Right hindlimb (tissue), 1 donor: Measurements from ENCODE around the gene BAG2.

Experiments used
- DNase-seq: peaks from one replicate; pipeline ENCODE4 v3.0.0-alpha.2; 2018

BAG2 gene

DNA sequence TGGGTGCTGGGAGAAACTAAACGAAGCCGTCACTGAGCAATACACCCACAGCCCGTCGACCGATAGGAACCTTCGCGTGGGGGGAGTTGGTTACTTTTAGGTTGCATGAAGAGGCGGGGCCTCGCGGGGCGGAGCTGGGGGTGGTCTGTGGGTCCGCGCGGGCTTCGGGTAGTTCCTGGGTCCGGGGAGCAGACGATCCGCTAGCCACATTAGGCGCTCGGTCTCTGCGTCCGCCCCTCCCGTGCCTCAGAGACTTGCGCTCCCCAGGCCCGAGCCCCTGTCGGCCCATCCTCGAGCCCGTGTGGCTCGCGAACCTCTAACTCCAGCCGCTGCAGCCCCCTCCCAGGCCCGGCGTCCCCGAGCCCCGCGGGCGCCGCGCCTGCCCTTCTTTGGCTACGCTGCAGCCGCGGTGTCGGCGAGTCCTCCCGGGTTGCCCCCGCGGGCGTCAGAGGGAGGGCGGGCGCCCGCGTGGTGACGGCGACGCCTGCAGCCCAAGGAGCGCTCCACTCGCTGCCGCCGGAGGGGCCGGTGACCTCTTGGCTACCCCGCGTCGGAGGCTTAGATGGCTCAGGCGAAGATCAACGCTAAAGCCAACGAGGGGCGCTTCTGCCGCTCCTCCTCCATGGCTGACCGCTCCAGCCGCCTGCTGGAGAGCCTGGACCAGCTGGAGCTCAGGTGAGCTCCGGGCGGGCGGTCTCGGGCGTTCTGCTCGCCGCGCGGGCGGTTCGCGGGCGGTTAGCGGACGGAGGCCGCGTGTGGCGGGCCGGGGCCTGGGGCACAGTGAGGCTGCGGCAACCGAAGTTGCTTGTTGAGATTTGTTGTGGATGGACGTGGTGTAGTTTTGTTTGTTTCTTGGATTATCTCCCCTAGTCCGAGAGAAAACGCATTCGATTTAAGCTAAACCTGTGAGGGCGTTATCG lies at the start of gene BAG2:
TSS of gene BAG2 (plus strand) at position 191 of the 920 bp plus-strand sequence. CDS start at position 563, 372 bp downstream.
- peak; percentile 92 for DNase-seq

DNA sequence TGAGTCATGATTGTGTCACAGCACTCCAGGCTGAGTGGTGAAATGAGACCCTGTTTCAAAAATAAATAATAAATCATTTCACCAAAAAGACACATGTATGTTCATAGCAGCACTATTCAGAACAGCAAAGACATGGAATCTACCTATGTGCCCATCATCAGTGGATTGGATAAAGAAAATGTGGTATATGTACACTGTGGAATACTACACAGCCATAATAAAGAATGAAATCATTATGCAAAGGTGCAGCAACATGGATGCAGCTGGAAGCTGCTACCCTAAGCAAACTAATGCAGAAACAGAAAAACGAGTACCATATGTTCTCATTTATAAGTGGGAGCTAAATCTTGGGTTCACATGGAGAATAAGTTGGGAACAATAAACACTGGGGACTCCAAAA lies 49.0 kb upstream of the BAG2 start:
- DNase-seq = no peak

DNA sequence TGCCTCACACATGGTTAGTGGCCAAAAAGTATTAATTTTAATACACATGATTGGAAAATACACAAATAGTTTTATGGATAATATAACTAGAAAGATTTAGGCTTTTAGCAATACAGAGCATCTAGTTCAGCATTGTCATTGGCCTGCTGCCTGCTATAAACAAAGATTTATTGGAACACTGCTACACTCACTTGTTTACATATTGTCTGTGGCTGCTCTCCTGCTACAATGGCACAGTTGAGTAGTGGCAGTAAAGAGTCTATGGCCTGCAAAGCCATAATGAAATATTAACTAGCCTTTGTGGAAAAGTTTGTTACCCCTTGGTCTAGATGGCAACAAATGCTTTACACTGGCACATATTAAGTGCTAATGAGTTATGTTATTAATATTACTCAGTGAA lies 44.4 kb upstream of the BAG2 start:
- DNase-seq = no peak

DNA sequence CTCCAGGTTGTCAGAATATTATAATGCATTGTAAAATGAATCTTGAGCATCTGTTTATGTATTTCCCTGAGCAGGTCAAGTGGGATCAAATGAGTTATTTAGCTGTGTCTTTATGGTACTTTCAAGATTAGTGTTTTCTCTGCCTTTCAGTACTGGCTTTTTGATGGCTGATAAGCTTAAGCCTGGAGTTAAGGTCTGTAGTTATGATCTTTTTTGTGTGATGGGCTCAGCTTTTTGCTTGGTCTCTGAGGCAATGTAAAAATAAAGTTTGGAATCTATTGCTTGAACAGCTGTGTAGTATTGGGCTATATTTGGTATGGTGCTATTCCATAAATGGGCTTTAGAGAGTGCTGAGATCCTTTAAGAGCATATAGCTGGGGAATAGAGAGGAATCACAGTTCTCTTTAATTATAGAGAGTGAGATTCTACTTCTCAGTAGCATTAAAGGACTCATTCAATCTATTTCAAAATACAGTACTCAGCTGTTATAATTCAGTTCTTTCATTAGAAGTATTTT lies 41.4 kb upstream of the BAG2 start:
- no peak for DNase-seq

DNA sequence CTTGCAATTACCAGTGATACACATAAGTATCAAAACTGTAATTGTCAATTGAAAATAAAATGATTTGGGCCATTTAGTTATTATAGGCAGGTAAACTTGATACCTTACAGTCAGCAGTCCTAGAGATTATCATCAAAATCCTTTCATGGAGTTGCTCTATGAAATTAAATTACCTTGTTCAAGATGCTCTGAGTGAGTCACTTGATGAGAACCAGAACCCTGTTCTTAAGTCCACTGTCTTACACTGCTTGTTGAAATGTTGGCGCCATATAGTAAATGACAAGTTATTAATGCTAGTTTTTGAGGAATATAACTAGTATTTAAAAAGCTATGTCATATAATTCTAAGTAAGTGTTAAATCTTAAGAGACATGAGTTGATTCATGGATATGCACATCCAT lies 37.2 kb upstream of the BAG2 start:
- no peak for DNase-seq

DNA sequence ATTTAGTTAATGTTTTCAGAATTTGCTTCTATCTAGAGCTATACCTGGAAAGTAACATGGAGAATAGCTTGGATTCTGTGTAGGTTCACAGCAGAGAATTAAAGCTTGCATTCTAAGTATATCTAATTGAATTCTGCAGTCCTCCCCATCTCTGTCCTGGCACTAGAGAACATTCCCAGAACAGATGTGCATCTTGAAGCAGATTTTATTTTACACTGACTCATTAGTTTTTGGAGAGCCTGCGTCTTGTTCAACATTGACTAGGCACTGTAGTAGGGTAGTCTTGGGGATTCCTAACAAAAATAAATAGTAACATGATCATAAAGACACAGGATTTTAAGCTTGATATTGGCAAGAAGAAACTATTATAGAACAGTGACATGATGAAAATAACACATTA lies 36.2 kb upstream of the BAG2 start:
- no peak for DNase-seq

DNA sequence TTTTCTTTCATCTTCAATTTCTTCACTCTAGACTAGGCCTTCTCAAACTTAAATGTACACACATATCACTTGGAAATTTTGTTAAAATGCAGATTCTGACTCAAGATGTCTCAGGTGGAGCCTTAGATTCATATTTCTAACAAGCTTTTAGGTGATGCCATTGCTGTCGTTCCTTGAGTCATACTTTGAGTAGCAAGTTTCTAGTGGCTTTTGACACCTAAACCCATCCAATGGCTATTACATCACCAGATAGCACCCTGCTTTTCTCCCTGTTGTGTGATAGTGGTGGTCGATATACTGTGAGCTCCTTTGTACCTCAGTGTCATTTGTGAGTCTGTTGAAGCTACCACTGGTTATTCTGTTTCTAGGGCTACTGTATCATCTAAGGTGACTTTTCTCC lies 34.8 kb upstream of the BAG2 start:
- DNase-seq = no peak

DNA sequence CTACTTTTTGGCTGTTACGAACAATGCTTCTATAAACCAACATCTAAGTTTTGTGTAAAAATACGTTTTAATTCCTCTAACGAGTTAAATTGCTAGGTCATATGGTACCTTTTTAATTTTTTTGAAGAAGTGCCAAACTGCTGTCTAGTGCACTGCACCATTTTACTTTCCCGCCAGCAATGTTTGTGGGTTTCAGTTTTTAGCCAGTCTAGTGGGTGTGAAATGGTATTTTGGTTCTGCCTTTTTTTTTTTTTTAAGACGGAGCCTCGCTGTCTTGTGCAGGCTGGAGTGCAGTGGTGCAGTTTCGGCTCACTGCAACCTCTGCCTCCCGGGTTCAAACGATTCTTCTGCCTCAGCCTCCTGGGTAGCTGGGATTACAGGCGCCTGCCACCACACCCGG lies 34.1 kb upstream of the BAG2 start:
- no peak for DNase-seq

DNA sequence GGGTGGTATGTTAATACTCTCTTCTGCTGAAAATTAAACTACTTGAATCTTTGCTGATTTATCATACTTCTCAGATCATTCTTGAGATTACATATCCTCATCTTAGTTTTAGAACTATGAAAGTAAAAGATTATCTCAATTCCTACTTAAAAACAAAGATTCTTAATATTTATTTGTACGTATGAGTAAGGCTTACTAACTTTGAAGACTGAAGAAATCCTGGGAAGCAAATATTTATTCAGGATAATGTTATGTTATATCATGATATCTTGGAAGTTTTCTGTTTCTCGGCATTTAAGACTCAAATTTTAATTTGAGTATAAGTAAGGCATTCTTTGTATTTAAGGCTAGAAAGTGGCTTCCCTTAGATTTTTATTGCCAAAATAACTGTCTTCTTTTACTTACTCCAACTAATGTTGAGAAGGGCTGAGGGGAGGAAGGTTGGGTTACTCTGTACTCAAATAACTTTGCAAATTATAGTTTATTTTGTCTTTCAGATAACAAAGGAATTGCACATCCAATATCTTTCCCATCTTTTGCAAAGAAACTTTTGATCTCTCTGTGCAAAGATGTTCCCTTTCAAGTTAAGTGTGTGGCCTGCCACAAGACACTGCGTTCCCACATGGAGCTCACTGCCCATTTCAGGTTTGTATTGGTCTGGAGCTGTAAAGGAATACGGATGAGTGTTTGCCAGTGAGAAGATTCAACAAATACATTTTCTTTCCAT lies 30.5 kb upstream of the BAG2 start:
- DNase-seq = no peak

DNA sequence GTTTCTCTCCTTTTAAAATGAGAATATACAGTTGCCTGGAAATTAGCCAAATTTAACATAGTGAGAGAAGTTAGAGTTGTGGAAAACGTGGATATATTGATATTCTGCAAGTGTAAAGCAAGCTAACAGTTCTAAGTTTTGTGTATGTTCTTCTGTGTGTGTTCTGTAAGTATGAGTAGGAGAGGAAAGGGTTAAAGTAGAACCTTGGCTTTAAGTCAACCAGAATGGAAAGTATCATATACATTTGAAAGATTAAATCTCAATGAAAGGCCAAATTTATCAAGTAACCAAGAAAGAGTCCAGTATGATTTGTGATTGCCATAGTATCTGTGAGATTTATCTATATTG lies 30.0 kb upstream of the BAG2 start:
- no peak for DNase-seq

DNA sequence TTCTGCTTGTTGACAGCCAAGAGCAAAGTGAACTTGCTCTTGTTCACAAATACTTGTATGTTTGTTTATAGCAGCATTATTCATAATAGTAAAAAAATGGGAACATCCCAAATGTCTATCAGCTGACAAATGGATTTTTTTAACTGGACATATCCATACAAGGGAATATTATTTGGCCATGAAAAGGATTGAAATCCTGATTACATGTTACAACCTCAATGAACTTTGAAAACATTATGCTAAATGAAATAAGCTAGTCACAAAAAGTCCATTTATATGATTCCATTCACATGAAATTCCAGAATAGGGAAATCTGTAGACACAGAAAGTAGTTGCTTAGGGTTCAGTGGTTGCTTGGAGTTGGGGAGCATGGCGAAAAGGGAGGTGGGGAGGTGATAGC lies 28.4 kb upstream of the BAG2 start:
- no peak for DNase-seq

DNA sequence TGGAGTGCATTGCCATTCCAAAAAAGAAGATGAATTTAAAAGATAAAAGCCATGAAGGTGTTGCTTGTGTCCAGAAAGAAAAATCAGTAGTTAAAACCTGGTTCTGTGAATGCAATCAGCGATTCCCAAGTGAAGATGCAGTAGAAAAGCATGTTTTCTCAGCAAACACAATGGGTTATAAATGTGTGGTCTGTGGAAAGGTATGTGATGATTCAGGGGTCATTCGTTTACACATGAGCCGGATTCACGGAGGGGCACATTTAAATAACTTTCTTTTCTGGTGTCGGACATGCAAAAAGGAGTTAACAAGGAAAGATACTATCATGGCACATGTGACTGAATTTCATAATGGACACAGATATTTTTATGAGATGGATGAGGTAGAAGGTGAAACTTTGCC lies 24.7 kb upstream of the BAG2 start:
- no peak for DNase-seq

DNA sequence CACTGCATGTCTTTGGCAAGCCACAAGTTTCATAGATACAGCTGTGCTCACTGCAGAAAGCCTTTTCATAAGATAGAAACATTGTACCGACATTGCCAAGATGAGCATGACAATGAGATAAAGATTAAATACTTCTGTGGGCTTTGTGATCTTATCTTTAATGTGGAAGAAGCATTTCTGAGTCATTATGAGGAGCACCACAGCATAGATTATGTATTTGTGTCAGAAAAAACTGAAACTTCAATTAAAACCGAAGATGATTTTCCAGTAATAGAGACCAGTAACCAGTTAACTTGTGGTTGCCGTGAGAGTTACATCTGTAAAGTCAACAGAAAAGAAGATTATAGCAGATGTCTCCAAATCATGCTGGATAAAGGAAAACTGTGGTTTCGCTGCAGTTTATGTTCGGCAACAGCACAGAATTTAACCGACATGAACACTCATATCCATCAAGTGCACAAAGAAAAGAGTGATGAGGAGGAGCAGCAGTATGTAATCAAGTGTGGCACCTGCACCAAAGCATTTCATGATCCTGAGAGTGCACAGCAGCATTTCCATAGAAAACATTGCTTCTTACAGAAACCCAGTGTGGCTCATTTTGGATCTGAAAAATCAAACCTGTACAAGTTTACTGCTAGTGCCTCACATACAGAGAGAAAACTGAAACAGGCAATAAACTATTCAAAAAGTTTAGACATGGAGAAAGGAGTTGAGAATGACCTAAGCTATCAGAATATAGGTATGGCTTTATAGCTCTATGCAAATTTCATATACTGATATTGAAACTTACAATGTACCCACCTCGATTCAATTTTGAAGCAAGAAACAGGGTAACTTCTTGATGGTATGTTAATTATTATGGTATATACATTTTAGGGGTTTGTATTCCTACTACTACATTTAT lies 23.9 kb upstream of the BAG2 start:
- no peak for DNase-seq

DNA sequence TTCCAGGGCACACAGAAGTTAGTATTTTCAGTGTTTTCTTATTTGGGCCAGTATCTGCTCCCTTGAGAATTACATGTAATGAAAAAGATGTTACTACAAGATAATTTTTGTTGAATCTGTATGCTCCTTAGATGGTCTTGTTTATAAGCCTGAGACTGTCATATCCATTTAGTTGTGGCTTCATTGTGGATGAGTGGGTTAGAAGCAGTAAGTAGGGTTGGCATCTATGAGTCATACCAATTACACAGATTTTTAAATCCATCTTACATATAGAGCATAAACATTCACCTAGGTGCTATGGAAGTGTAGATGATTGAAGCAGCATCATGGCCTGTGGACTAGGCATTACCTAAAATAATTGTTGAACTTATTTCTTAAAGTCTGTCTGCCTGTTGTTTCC lies 13.5 kb upstream of the BAG2 start:
- no peak for DNase-seq

DNA sequence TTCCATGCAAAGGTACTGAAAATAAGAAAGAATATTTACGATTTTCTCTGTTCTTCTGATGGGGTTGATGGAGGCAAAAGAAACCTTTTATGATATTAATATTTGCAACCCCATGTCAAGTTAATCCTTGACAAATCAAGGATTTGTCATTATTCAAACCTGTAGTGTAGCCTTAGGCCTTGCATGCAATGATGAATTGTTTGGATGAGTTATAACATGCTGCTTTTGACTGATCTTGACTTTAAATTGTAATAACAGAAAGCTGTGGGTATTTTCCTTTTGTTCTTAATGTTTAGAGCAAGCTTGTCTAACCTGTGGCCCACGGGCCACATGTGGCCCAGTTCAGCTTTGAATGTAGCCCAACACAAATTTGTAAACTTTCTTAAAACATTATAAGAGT lies 13.0 kb upstream of the BAG2 start:
- no peak for DNase-seq

DNA sequence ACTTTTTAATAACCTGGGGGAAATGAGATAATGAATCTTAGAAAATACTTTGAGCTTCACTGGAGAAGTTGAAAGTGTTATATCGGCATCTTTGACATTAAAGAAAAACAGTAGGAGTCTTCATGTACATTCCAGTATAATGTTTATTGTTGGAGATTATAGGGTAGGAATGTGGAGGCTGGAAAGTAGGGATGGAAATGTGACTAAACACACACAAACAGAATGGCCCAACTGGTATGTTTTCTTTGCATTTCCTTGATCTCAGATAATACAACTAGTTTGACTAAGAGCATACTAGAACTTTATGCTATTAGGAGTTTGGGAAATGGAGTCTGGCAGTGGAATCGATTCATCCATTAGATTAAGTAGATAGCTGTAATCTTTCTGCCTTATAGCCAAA lies 10.1 kb upstream of the BAG2 start:
- DNase-seq = no peak

DNA sequence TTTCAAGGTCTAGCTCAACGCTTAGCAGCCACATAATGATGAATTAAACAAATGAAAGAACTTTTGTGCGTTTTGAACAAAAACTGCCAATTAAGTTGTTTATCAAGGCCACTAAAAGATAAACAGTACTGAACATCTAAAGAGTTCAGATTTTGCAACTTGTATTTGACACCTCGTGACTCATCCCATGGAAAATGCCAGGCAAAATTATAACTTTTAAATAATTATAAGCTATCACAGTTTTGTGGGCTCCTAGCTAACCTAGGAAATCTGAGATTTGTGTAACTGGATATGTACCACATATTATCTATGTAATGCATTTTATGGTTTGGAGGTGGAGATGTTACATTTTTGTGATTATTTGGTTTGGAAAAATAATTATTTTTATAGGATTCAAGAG lies 9.6 kb upstream of the BAG2 start:
- DNase-seq = no peak

DNA sequence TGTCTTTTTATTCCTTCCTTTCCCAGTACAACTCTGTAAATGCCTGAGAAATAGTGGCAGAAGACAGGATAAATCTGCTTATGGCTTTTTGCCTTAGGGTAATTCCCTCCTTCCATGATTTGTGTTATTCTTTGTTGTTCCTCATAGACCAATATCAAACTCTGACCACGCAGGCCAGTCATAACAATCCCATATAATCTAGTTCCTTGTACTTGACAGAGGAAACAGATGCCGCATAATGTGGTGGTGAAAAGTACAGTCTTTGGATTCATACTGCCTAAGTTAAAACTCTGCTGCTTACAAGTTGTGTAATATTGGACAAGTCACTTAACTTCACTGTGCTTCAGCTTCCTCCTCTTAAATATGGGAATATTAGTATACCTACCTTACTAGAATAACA lies 8.2 kb upstream of the BAG2 start:
- no peak for DNase-seq

DNA sequence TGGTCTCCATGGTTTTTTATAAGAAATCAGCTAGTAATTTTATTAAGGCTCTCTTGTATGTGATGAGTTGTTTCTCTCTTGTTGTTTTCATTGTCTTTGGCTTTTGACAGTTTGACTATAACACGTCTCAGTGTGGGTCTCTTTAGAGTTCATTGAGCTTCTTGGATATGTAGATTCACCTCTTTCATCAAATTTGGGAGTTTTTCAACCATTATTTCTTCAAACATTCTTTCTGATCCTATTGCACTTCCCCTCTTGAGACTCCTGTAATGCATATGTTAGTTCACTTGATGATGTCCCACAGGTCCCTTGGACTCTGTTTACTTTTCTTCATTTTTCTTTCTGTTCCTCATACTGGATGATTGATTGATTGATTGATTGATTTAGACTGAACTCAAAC lies 7.0 kb upstream of the BAG2 start:
- no peak for DNase-seq

DNA sequence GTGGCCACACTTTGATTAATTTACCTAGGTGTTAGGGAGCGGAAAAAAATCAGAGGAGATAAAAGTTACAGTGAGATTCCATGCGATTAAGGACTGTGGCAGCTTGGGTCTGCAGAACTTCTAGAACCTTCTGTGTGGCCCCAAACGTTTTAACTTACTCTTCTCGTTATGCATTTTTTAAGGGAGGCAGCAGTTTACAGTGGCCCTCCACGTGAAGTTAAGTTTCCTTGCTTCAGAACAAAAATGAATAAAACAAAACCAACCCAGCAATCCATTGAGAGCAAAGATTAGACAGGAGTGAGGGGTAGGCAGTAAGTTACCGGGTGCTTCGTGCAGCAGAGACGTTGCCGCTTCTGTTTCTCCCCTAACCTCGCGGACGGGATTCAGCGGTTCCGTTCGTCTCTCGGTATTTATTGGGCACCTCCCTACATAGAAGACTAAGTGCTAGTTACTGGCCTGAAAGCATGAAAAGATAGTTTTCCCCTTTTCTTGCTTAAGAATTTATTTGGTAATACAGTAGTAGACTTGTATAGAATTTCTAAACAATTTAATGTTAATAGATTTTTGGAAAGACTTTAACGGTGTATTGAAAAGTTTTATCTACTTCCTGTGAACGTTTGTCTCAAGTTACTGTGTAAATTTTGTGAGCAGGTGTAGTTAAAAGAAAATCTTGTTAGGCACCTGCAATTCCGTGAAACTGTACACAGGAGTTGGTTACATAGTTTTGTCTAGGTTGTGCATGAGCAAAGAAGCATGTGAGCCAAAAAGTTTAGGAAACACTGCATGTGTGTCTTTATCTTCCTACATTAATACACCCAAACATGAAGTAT lies 1.1 kb downstream of the BAG2 start:
- DNase-seq = no peak

DNA sequence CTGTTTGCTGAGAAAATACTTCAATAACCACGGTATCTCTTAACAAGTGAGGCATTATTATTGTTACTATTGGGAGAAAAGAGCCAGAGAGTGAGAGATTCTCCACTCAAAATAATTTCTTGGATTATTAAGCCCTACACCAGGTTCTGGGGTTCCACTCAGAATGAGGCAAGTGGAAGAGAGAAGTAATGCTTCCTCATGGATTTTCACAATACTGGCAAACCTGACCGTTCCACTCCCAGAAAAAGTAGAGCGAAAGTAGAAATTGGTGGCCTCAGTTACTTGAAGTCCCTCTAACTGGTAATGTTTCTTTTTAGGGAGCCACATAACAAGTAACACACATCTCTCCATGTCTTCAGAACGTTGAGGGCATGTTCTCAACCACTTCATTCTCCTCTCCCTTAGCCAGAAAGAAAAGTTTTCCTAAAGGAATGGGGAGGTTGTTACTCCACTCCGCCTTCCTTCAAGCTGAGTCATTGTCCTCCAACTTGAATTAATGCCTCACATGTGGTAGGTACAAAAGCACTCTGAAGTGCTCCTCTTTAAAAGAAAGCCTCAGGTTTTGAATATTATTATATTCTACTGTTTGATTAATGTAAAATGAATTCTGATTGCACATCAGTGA lies 1.9 kb downstream of the BAG2 start:
- no peak for DNase-seq

DNA sequence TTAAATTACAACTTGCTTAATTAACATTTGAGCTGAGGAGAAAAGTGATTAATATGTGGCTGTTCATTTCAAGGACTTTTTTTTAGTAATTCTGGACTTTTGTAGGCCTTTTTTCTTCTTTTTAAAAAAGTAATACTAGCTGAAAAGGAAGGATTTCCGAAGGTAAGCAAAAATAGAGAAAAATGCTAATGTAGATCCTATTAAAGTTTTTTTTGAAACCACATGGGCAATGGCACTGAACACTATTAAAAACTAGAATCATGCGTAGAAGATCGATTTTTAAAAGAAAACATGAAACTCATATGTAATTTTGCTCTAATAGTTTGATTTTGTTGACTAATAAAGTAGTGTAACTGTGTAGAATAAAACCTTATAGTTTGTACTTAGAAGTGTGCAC lies 2.4 kb downstream of the BAG2 start:
- no peak for DNase-seq
